ENCODE measurements around the gene HTR4.
"Not testable (repeated sequence)": the region's sequence is repeated elsewhere in the genome, so short reads cannot be mapped to it uniquely, and the experiment has no call there.

The HTR4 gene

DNA sequence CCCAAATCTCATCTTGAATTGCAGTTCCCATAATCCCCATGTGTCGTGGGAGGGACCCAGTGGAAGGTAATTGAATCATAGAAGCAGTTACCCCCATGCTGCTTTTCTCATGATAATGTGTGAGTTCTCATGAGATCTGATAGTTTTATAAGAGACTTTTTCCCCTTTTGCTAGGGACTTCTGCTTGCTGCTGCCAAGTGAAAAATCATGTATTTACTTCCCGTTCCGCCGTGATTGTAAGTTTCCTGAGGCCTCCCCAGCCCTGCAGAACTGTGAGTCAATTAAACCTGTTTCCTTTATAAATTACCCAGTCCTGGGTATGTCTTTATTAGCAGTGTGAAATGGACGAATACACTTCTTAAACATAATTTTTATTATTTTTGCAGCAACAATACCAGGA lies 185.6 kb downstream of the HTR4 start:
- DNase-seq: not testable (repeated sequence)

DNA sequence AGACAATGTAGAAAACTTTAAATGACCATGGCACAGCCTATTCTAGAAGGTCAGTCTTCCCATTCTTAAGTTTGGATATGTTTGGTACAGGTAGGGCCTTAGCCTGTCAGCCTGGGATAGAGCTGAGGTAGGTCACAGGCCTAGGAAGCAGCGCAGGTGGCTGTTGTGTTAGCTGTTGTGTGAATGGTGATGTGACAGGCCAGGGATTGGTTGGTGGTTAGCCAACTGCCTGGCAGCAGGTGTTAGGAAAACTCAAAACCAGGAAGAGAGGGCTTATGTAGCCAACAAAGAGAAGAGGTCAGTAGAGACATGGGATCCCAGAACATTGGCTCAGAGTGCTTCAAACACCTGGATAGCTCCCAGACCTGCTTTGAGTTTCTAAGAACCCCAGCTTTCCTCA lies 186.4 kb downstream of the HTR4 start:
- DNase-seq: no peak

DNA sequence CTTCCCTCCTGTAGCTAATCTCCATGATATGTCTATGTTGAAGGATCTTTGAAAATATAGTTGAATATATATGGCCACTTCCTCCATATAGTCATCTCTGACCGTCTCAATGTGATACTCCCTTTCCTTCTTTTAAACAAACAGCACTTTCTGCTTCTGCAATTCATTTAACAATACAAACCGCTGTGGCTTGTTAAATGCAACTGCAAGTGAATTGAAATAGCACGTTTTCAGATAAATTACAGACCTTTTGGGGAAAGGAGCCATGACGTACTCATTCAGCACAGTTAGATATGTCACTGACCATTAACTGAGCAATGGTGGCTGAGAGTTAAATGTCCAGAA lies 188.1 kb downstream of the HTR4 start:
- no peak for DNase-seq

DNA sequence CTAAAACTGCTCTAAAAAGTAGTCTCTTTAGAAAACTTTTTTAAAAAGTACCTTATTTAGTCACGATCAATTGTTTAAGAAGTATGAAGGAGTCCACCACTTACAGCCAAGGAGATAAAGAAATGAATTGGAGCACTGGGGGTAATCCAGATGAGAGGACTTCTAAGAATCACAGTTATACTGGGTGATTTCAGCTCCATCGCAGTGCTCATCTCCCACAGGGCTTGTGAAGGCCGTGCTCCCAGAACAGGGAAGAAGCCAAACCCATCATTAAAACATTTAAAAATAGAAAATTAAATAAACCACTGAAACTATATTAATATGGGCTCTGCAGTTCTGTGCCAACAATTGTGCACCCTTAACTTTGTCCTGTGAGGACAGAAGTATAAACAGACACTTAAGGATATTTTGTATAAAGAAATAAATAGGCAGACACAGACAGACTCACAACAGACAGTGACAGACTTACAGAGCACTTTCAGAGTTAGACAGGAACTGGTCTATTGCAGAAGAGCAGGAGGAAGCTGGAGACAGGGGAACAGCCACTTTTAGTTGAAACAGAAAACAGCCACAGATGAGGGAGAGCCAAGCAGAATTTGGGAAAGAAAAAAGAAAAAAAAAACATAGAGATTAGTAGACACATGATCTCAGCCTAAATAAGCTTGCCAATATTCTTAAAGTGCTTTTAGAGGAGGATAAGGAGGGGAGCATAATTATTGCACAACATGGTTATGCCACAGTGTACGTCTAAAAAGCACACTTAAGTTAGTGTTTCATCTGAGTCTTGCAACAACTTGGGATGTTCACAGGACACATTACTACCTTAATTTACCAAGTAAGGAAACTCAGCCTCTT lies 188.7 kb downstream of the HTR4 start:
- DNase-seq: no peak

- DNase-seq: no peak
Observed at GRCh38 chr5:148459669-148460068, 194.7 kb downstream of the HTR4 start.

- no peak for DNase-seq
Observed at GRCh38 chr5:148458036-148458888, 196.1 kb downstream of the HTR4 start.

DNA sequence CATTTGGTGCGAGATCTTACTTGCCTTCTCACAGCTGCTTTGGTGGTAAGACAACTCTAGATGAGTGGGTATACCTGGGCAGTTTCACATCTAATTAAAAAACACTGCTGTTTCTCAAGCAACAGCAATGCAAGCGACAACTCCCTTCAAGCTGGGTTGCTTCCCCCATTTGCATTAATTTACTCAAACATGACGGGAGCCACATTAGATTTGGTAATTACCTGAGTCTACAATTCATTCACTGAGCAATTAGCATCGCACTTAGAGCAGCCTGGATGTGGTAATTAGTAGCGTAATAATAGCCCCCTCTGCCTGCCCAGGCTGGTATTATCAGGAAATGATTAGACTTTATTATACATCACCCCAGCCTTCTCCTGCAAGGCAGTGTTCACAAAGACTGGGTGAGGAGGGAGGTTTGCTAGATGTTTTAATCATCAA lies 197.1 kb downstream of the HTR4 start:
- no peak for DNase-seq

DNA sequence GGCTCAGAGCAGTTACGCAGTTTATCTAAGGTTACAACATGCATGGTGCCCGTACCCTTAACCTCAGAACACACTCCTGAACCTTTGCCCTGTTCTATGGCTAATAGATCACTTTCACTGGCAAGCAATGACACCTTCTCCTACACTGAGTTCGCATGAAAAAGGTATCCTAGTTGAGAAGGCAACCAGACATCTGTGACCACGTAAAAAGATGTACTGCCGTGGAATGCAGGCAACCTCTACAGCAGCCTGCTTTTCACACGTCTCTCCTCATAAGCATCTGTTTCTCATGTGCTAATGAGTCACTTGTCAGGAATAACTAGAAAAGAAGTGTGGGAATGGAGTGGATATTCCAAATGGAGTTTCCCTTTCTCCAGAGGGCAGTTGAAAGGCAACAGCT lies 199.1 kb downstream of the HTR4 start:
- DNase-seq: peak; percentile 29

DNA sequence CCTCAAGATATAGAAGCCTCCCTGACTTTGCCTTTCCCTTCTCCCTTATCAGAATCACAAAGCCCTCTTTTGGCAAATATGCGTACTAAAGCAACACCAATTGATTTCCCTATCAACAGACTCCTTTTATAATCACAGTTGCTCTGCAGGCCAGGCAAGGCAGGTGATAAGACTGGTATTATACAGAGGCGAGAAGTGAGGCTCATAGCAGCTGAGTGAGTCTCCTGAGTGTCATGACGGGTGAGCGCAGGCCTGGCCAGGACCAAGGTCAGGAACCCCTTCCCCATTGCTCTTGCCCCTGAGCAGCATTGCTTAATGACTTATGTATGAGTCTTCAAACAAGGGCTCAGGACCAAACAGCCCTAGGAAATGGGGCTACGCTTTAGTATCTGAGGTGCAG lies 199.8 kb downstream of the HTR4 start:
- no peak for DNase-seq

DNA sequence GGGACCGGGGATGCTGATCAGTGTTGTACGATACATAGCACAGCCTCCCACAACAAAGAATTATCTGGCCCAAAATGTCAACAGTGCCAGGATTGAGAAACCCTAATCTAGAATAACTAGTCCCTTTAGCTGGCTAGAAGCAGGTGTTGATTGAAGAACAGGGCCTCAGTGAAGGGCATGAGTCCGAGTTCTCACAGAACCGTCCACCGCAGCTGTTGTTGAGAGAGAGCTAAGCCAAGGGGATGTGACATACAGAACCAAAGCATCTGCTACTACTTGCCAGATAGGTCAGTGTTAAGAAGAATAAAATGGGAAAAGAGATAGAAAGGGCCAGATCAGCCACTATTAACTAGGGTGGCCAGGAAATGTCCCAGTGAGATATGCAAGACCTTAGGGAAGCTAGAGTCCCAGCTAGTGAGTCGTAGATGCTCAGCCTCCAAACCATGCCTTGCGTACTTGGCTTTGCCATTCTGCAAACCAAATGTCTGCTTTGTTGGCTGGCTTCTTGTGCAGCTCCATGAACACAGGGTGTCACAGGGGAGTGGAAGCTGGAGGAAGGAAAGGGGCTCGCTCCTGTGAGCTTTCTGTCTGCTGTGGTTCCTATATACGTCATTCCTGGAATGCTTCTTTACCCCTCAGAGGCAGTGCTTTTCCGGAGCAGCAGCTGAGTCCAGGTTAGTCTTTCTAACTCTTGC lies 201.7 kb downstream of the HTR4 start:
- peak; percentile 7 for DNase-seq

- no peak for DNase-seq
Observed at GRCh38 chr5:148446611-148447010, 207.7 kb downstream of the HTR4 start.

- no peak for DNase-seq
Observed at GRCh38 chr5:148445578-148445977, 208.7 kb downstream of the HTR4 start.

DNA sequence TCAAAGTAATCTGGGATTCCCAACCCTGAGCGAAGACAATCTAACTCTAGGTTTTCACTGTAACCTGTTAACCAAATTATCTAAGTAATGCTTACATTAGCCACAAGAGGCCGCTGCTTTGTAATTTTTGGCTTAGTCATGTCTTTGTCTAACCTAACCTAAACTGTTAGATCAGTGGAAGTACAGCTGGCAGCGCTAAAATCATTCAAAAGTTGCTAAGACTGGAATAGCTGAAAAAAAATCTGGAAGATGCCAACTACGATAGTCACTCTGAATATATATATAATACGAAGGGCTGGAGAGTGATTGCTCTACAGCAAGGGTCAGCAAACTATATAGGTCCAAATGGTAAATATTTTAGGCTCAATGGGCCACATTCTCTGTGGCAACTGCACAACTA lies 210.3 kb downstream of the HTR4 start:
- DNase-seq: peak; percentile 70

DNA sequence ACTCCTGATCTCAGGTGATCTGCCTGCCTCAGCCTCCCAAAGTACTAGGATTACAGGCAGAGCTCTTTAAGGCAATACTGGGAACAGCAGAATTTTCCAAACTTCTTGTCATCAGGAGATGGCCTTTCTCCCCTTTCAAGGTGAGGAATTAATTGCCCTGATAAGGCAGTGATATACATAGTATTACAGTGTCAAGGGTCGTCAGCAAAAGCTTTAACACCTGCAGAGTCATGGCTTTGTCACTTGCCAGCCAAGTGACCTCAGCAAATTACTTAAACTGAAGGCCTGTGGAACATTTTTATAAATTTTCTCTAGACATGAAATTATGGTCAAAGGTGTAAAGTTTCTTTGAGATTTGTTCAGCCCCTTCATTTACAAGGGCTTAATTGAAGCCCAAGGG lies 211.1 kb downstream of the HTR4 start:
- DNase-seq: no peak

DNA sequence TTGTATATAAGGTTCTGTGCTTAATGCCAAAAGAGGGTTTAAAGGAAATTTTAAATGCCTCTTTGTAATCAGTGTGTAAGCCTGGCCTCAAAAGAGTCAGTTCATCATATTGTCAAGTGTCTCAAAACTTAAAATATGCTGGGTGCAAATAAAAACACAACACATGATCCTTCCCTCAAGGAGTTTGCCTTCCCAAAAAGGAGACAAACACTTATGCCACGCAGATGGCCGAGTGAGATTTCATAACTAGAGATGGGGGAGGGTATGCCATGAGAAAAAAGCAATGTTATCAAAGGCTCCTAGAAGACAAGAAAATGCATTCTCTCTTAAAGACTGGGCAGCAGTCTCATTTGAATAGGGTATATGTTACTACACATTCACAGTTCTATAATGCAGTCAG lies 215.4 kb downstream of the HTR4 start:
- no peak for DNase-seq

DNA sequence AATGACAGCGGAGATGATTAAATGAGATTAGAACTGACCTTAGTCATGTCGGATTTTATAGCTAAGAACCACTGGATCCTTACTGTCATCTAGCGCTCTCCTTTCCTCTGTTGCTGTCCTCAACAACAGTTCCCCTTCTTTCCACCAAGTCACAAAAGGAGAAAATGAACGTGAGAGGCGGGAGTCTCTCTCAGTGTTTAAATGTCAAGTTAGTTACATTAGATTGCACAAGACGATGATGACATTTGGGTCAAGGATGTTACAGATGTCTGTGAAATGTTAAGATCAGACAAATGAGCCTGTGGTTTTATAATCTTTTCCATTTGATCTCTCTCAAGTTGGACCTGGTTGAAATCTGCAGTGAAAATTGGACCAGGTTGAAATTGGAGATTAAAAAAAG lies 217.1 kb downstream of the HTR4 start:
- peak; percentile 18 for DNase-seq

GRCh38 chr5:148436029-148436428 lies 218.3 kb downstream of the HTR4 start:
- no peak for DNase-seq

DNA sequence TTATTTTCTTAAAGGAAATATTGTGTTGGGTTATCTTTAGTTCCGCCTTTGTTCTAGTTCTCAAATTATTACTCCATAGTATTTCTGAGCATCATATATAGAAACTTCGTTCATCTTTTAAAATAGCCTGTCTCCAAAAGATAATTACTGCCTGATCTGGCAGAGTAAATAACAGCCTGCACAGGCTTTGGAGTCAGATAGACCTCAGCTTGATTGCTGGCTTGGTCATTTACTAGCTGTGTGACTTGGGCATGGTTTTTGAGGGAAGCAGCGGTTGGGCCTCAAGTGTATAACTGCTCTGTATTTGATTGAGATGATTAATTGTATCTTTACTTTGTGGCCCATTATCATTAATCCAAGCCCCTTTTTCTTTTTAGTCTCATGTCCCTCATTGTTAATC lies 220.5 kb downstream of the HTR4 start:
- DNase-seq: no peak
